GM12891 (cell line): Measurements from ENCODE around the gene C17orf67.

Source experiments
- DNase-seq: peaks from one replicate; pipeline ENCODE4 v3.0.0; 2011; ENCODE audit warnings: low spot score; ENCODE audit not compliant: insufficient read length
- FAIRE-seq: peaks from 2 replicates; lab custom pipeline; 2011; peaks lifted over from hg19 to GRCh38; lab: Jason Lieb, UNC
- PAX5 ChIP-seq: IDR thresholded peaks from 2 replicates; pipeline ENCODE4 v1.6.1; 2011; ENCODE audit warnings: low read length, moderate library complexity, mild to moderate bottlenecking; ENCODE audit not compliant: insufficient read depth, severe bottlenecking
- POLR2A ChIP-seq: IDR thresholded peaks from 2 replicates; pipeline ENCODE4 v1.6.1; 2011; ENCODE audit warnings: low read depth, low read length, control low read depth
- POLR2AphosphoS5 ChIP-seq: IDR thresholded peaks from 2 replicates; pipeline ENCODE4 v1.6.1; 2011; ENCODE audit warnings: low read depth, low read length, control low read depth
- POU2F2 ChIP-seq: IDR thresholded peaks from 2 replicates; pipeline ENCODE4 v1.6.1; 2011; ENCODE audit warnings: low read depth, mild to moderate bottlenecking, control low read depth, low read length, moderate library complexity
- SPI1 ChIP-seq: IDR thresholded peaks from 2 replicates; pipeline ENCODE4 v1.6.1; 2011; ENCODE audit warnings: low read depth, low read length, control low read depth
- TAF1 ChIP-seq: IDR thresholded peaks from 2 replicates; pipeline ENCODE4 v1.6.1; 2011; ENCODE audit warnings: low read depth, low read length, control low read depth

Gene C17orf67

GRCh38 chr17:56866076-56866475 lies 32.4 kb upstream of the C17orf67 start:
- TF ChIP-seq POLR2AphosphoS5 = no peak
- no peak for TF ChIP-seq POLR2A
- TF ChIP-seq PAX5 = no peak
- TF ChIP-seq POU2F2 = no peak
- no peak for TF ChIP-seq TAF1
- TF ChIP-seq SPI1 = no peak
- FAIRE-seq = no peak
- DNase-seq = no peak

GRCh38 chr17:56863974-56864373 lies 30.3 kb upstream of the C17orf67 start:
- FAIRE-seq = no peak
- DNase-seq = no peak
- TF ChIP-seq TAF1 (no peak), POLR2AphosphoS5 (no peak), SPI1 (no peak)

- DNase-seq (no peak), FAIRE-seq (no peak)
- TF ChIP-seq SPI1 (no peak), TAF1 (no peak), POU2F2 (no peak), POLR2A (no peak), POLR2AphosphoS5 (no peak)
These were observed 28.2 kb upstream of the C17orf67 start for GRCh38 chr17:56861899-56862298.

GRCh38 chr17:56851008-56851407 lies 17.3 kb upstream of the C17orf67 start:
- FAIRE-seq (peak; percentile 56), DNase-seq (no peak)
- TF ChIP-seq TAF1 = no peak
- peak; percentile 95 for TF ChIP-seq SPI1

DNA sequence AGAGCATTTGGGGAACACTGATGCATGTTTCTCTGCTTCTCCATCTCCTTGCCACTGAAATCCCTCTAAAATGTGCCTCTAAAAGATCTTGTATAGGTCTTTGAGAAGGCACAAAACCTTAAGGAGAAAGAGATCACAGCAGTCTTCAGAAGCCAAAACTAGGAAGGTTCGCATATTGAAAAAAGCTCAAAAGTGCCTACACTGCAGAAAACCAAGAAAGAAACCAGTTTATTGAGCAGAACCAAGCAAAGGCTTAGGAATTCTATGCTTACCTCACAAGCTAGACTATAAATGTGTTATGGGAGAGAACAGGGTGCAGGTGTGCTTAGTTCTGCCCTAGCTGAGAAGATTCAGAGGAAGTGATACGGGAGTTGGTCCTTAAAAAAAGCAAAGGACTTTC lies 16.9 kb upstream of the C17orf67 start:
- FAIRE-seq (peak; percentile 77), DNase-seq (no peak)
- TF ChIP-seq POLR2AphosphoS5 (no peak), POLR2A (no peak), TAF1 (no peak), SPI1 (no peak), PAX5 (no peak), POU2F2 (no peak)

- DNase-seq (no peak), FAIRE-seq (no peak)
- TF ChIP-seq POLR2A = no peak
- TF ChIP-seq PAX5 = no peak
- TF ChIP-seq TAF1 = no peak
- TF ChIP-seq POU2F2 = no peak
- no peak for TF ChIP-seq SPI1
These were observed 15.4 kb upstream of the C17orf67 start for GRCh38 chr17:56849131-56849530.

GRCh38 chr17:56847106-56847505 lies 13.4 kb upstream of the C17orf67 start:
- TF ChIP-seq SPI1 = no peak
- TF ChIP-seq POLR2A = no peak
- TF ChIP-seq POU2F2 = no peak
- TF ChIP-seq POLR2AphosphoS5 = no peak
- TF ChIP-seq TAF1 = no peak
- TF ChIP-seq PAX5 = no peak
- DNase-seq = no peak
- FAIRE-seq = no peak

DNA sequence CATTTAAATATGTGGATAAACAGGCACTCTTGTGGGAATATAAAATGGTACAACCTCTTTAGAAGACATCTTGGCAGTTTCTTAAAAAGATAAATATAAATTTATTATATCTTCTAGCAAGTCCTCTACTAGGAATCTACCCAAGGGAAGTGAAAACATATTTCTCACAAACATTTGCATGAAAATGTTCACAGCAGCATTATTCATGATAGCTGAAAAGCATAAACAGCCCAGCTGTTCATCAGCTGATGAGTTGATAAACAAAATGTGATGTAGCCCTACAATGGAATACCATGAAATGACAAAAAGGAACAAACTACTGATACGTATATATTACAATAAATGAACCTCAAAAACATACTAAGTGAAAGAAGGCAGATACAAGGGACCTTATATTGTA lies 12.2 kb upstream of the C17orf67 start:
- FAIRE-seq = no peak
- no peak for TF ChIP-seq TAF1
- TF ChIP-seq SPI1 = peak; percentile 68
- no peak for DNase-seq

GRCh38 chr17:56842577-56842976 lies 8.9 kb upstream of the C17orf67 start:
- TF ChIP-seq PAX5 (no peak), SPI1 (no peak), POLR2AphosphoS5 (no peak), POU2F2 (no peak), POLR2A (no peak), TAF1 (no peak)
- FAIRE-seq = no peak
- no peak for DNase-seq

DNA sequence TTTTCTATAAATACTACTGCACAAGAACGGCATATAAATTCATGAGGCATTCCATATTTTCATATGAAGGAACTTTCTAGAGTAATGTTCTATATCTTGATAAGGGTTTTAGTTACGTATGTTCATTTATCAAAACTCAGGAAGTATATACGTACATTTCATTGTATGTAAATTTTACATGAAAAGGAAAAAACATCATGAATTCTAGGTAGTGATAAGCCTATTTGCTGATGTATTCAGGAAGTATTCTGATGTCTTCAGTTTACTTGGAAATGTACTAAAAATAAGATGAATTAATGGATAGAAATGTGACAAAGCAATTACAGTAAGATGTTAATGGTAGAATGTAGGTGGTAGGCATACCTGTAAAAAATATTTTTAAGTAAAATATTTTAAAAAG lies 5.0 kb upstream of the C17orf67 start:
- no peak for FAIRE-seq
- no peak for DNase-seq
- TF ChIP-seq SPI1 = no peak

GRCh38 chr17:56835264-56835585 lies 1.5 kb upstream of the C17orf67 start:
- TF ChIP-seq SPI1 = no peak
- TF ChIP-seq PAX5 = no peak
- TF ChIP-seq TAF1 = no peak
- no peak for TF ChIP-seq POU2F2
- no peak for TF ChIP-seq POLR2AphosphoS5
- no peak for TF ChIP-seq POLR2A
- FAIRE-seq (no peak), DNase-seq (no peak)
